Dermis microvascular lymphatic vessel endothelial cell (primary cell): ENCODE data around the gene CNPY2. TPM values are rescaled to one million over a fixed set of nuclear protein-coding genes. Genes with fewer than 3 reads are reported as not detected.
"Not testable (repeated sequence)": the region's sequence is repeated elsewhere in the genome, so short reads cannot be mapped to it uniquely, and the experiment has no call there.

Source experiments
- DNase-seq, 2 donors: peaks; one replicate each; pipeline versions ENCODE4 v3.0.0 to v3.0.0-alpha.2; 2010; ENCODE audit warnings: low read depth in 2 of 2
- total RNA-seq: library from RNA; depleted of rRNA; stranded (reverse); fragments of >200 nt; gene quantifications from 2 replicates; pipeline ENCODE4 v1.2.1, GENCODE V29; 2014

The CNPY2 gene
- total RNA-seq, 1 donor from 2014 or later = 61.0 TPM

DNA sequence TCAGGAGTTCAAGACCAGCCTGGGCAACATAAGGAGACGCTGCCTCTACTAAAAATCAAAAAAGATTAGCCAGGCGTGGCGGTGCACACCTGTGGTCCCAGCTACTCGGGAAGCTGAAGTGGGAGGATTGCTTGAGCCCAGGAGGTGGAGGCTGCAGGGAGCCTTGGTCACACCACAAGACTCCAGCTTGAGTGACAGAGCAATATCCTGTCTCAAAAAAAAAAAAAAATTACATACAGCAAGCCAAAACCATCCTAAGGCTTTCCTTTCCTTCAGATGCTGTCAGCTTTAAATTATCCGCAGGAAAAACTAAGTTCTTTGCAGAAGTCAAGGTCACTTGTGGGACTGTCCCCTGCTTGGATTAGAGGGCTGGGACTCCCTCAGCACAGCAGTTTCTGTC, 17.0 kb downstream of the CNPY2 start:
- DNase-seq = no peak

DNA sequence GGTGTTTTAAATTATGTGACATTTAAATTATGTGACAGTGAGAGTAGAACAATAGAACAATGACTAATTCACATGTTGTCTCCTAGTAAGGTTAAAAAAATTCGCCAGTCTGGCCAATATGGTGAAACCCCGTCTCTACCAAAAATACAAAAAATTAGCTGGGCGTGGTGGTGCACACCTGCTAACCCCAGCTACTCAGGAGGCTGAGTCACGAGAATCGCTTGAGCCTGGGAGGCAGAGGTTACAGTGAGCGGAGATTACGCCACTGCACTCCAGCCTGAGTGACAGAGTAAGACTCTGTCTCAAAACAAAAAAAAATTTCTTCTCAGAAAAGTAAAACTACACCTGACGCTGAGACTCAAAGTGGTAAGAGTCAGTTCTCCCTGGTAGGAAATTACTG, 18.4 kb downstream of the CNPY2 start:
- DNase-seq = no peak

DNA sequence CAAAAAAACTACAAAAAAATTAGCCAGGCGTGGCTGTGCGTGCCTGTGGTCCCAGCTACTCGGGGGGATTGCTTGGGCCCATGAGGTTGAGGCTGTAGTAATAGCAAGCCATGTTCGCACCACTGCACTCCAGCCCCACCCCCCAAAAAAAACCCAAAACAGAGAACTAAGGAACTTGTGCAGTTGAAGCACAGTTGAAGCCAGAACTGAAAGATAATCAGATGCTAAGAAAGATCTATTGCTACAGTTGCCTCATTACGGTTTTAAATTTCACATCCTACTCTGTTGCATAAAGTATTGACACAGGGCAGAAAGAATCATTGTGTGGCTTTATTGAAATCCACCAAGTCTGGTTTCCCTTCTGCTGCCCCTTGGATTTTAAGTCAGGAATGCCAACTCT, 19.5 kb downstream of the CNPY2 start:
- DNase-seq = no peak

DNA sequence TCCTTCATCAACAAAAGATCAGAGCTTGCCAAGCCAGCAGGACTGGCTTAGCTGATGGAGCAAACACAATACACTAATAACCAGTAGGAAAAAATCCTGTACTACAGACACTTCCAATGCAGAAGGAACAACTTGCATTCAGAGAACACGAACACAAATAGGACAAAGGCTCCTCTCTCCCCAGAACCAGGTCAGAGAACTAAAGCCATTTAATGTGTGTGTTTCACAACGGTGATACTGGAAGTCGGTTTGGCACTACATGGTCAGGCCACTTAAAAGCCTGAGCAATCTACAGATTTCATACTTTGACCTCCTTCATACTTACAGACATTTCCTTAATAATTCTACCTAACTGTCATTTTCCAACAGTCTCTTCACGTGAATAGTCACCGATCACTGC, 22.0 kb downstream of the CNPY2 start:
- DNase-seq = no peak

DNA sequence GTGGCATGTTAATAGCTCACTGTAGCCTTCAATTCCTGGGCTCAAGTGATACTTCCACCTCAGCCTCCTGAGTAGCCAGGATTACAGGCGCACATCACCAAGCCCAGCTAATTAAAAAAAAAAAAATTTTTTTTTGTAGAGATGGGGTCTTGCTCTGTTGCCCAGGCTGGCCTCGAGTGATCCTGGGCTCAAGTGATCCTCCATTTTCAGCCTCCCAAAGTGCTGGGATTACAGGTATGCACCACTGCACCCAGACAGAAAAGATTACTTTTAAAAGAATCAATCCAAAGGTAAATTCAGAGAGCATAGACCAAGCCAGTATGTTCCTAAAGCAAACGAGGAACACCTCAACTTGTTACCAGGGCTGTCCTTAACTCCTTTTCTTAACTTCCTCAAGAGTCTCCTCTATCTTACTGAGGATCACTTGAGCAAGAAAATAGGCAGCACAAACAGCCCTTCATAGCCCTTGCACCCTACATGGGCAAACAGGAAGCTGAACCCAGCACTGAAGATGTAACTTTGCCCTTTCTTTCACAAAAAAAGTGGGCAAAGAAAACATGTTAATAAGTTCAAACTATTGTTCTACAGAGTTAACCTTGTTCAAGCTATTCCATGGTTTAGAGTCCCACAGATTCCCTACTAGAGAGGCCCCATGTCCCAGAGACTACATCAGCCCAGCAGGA, 26.9 kb downstream of the CNPY2 start:
- no peak for DNase-seq

DNA sequence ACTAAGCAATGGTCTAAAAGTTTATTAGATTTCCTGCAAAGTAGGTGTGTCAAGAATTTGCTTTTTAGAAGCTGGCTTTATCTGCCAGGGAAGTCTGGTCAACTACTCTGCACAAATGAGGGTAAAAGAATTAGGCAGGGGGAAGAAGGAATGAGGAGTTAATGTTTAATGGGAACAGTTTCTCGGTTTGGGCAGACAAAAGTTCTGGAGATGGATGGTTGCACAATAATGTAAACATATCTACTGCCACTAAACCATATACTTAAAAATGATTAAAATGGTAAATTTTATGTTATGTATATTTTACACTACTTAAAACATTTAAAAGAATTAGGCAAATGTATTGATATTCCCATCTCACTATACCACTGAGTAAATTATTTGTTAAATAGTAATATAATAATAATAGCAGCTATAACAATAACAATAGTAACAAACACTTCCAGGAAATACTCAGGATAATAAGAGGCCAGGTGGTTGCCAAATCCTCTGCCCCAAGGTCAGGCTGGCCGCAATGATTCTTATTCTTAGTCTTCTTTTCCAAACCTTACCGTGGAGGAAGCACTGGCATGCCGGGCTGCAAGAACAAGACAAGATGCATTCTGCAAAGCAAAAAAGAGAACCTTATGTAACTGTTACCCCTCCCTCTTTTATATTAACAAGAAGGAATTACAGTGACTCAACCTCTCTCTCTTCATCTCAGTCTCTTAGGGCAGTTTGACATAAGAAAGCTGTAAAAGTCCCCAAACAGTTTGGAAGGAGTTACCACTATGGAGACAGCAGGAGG, 29.6 kb downstream of the CNPY2 start:
- peak in 1 of 2 donors; percentile 5 for DNase-seq

DNA sequence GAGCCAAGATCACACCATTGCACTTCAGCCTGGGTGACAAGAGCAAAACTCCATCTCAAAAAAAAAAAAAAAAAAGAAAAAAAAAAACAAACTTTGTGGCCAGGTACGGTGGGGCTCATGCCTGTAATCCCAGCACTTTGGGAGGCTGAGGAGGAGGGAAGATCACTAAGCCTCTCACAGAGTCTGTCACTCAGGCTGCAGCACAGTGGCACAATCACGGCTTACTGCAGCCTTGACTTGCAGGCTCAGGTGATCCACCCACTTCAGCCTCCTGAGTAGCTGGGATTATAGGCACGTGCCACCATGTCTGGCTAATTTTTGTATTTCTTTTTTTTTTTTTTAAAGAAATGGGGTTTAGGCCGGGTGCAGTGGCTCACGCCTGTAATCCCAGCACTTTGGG, 31.5 kb downstream of the CNPY2 start:
- DNase-seq = not testable (repeated sequence)

DNA sequence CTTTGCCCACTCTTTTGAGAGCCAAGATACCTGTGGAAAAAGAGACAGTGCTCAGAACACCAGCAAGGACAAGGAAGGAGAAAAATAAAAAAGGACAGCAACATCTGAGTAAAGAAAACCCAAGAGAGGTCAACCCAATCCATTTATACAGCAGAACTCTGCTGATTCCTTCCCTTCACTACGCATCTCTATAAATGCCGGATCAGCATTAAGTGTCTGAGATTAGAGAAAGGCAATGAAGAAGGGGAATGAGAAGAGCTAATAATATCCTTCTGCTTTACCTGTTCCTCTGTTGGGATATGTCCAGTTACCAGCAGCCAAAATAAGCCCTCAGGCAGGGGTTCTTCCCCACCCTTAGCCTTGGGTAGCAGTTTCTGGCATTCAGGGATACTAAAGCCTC, 33.2 kb downstream of the CNPY2 start:
- no peak for DNase-seq

DNA sequence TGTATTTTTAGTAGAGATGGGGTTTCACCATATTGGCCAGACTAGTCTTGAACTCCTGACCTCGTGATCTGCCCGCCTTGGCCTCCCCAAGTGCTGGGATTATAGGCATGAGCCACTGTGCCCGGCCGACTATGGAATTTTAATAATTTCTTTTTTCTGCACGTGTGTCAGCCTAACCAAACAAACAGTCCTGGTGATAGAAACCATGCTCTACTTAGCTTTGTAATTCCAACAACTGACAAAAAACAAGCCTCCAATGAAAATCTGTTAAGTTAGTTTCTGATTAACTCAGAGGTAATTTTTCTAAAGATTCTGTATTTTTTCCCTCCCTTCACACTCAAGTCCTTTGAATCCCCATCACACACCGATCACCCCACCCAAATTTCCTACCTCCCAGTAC, 33.8 kb downstream of the CNPY2 start:
- DNase-seq = no peak

DNA sequence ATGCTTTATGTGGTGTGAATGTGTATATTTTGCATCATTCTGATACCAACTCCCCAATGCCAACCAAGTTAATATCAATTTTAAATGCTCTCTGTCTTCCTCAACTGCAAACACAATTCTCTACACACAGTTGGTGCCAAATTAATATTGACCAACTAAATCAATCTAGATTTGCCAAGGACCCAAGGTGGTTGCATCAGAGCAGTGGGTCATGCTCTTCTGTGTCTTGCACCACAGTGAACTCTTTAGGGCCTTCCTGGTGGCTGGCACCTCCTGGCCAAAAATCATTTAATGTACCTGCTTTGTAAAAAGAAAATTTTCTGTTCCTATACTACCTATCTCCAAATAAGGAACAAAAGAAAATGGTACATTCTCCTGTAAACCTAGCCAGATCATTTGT, 34.9 kb downstream of the CNPY2 start:
- DNase-seq = no peak

DNA sequence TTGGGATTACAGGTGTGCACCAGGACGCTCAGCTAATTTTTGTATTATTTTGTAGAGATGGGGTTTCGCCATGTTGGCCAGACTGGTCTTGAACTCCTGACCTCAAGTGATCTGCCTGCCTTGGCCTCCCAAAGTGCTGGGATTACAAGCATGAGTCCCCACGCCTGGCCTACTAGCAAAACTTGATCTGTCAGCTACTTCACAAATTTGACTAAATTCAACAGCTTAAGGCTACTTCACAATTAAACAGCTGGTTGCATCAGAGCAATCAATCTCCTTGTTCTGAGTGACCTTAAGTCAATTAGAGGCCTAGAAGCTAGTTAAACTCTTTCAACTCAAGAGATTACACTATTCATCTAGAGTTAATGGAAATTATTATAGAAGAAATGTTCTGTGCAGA, 36.9 kb downstream of the CNPY2 start:
- DNase-seq = no peak

DNA sequence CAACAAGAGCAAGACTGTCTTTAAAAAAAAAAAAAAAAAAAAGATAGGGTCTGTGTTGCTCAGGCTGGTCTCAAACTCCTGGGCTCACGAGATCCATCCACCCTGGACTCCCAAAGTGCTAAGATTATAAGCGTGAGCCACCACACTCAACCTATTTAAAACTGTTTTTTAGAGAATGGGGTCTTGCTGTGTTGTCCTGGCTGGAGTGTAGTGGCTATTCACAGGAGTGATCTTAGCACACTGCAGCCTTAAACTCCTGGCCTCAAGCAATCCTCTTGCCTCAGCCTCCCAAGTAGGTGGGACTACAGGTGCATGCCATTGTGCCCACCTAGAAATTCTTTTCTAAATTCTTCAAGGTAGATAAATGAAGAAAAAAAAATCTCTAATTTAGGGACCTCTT, 41.5 kb downstream of the CNPY2 start:
- no peak for DNase-seq

DNA sequence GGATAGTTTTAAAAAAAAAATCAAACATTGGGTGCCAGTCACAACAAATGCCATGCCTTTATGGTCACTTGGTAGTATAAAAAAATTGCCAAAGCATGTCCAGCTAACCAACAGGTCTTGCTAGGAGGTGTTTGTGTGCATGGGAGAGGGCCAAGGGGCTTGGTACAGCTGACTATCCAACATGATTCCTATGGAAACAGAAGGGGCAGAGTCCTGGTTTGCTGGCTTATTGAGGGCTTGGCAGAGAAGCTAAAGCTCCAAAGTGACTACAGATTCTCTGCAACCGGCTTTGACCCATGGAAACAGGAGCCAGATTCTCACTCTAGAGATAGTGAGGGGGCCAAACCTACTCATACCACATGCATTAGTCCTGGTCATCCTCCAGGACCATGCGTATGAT, 43.3 kb downstream of the CNPY2 start:
- DNase-seq = not testable (repeated sequence)

DNA sequence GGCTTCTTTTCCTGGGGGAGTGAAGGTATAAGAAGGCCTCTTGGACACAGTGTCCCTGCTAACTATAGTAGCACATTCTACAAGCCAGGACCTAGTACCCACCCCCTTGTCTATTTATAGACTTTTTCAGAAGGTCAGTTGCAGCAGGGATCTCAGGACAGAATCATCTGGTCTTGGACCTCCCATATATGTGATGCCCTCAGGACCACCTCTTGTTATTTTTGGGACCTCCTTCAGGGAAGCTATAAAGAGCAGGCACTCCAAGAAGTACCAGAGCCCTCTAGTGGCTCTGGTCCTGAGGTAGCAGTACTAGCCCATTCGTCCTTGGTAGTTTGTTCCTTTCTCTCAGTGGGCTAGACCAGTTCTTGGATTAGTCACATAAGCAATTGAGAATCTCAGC, 44.8 kb downstream of the CNPY2 start:
- DNase-seq = peak in 1 of 2 donors; percentile 39

DNA sequence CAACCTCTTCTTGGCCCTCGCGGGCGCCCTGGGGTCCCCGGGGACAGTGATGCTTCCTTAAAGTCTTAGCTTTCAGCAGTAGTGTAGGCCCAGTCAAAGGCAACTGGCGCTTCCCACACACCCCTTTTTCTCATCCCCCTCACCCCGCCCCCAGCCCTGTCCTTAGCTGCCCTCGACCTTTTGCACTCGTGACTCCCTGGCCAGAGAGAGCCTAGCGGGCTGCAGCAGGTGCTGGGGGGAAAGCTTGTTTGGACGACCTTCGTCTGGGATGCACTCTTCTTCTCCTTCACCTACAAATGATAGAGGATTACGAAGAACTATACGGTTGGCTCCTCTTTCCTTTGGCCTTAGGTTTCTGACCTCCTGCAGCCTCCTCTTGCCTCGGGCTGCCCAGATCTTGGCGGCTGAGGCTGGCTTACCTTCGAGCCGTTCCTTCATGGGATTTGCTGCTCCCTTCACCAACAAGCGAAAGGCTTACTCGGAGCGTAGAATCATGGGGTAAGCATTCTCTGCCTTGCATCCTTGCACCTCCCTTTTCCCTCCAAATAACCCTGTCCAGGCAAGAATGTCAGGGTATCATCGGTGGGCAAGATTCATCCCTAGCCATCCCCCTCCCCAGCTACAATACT, 48.2 kb downstream of the CNPY2 start:
- DNase-seq = no peak

DNA sequence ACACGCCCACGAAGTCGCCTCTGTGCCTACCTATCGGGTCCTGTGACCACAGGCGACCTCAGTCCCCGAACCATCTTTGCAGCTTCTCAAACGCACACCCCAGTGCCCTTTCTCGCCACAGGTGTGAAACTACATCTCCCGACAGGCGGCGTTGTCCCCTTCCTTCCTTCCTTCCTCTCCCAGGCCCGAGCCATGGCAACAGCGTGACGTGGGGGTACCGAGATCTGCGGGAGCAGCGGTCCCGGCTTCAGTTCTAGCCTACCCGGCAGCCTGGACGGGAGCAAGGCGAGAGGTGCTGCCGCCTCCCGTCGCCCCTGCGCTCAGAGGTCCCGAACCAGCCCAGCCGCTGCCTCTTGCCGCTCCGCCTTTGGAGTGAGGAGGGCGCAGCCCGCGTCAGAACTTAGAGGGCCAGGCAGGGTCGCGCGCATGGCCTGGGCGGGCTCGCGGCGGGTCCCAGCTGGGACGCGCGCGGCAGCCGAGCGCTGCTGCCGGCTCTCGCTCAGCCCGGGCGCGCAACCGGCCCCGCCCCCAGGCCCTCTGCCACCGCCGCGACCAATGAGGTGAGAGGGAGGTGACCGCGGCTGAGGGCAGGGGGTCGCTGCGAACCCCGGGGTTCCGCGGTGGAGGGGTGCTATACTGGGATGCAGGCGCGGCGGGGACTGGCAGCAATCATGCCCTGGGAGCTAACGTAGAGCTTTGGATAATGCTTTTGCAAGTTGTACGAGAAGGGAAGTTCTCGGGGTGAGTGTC, 48.9 kb downstream of the CNPY2 start, which contains the start of gene COQ10A:
TSS of gene COQ10A (plus strand) at position 250 of the 750 bp plus-strand sequence. CDS start at position 427, 177 bp downstream.
- peak; percentile 74 to 83 for DNase-seq

DNA sequence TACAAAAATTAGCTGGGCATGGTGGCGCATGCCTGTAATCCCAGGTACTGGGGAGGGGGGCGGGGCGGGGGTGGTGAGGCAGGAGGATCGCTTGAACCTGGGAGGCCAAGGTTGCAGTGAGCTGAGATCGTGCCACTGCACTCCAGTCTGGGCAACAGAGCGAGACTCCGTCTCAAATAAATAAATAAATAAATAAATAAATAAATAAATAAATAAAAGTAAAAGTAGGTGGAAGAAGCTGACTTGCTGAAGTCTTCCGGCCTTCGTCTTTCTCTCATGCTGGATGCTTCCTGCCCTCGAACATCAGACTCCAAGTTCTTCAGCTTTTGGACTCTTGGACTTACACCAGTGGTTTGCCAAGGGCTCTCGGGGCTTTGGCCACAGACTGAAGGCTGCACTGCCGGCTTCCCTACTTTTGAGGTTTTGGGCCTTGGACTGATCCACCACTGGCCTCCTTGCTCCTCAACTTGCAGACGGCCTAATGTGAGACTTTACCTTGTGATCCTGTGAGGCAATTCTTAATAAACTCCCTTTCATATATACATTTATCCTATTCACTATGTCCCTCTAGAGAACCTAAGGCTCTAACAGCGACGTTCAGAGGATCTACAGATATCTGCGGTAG, 49.6 kb downstream of the CNPY2 start:
- DNase-seq = not testable (repeated sequence)

DNA sequence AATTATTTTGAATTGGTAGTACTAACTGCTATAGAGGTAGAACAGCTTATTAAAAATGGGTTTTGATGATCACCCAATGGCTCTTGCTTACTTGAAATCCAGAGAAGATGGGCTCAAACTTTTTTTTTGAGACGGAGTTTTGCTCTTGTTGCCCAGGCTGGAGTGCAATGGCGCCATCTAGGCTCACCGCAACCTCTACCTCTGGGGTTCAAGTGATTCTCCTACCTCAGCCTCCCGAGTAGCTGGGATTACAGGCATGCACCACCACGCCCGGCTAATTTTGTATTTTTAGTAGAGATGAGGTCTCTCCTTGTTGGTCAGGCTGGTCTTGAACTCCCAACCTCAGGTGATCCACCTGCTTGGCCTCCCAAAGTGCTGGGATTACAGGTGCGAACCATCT, 52.8 kb downstream of the CNPY2 start:
- not testable (repeated sequence) for DNase-seq

DNA sequence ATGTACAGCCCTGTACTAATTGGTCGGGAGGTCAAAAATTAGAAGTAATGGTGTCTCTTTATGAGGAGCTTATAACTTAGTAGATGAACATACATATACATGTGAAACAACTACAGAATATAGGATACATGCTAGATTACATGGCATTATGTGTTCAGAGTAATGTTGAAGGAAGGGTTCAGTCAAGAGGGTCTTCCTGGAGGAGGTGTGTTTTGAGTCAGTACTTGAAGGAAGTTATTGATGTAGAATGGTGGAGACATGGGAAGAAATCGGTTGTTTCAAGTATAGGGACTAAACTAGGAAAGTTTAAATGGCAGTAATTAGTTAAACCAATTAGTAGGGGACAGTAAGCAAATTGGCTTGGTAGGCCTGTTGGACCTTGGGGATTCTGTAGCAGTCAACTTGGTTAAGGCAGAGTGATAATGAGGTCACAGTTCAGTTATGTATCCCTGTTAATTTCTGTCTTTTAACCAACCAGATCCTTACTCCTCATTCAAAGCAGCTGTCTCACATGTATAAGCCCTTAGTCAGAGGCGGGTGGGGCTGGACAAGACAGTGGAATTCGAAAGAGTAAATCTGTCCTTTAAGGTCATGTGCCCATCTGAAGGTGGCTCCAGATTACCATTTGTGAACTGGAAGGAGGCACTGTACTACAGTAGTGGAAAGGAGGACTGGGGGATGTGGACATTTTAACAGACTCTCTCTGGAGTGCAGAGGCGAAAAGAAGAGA, 54.1 kb downstream of the CNPY2 start:
- DNase-seq = no peak

DNA sequence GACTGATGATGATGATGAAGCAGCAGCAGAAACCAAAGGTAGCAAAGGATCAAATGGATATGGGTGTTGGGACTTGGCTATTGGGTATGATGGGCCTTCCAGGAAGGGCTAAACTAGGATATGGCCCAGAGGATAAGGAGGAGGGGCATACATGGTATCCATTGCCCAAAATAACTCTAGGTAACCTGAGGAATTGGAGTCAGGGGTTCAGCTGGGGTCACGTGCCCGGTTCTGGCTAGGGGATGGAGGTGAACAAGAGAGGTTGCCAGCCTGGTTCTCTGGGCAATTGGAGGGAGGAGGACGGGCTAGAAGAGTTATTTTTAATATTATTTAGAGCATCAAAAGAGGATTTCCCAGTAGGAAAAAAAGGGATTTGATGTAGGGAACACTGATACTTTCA, 54.9 kb downstream of the CNPY2 start:
- no peak for DNase-seq

DNA sequence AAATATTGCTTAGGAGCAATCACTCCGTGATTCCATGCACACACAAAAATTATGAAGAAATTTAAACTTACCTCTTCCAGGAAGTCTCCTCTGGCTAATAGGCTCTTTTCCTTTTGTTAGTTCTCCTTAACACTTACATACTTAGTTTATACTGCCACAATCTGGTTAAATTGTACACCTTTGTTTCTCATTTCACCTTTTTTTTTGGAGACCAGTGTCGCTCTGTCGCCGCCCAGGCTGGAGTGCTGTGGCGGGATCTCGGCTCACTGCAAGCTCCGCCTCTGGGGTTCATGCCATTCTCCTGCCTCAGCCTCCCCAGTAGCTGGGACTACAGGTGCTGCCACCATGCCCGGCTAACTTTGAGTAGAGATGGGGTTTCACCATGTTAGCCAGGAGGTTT, 55.4 kb downstream of the CNPY2 start:
- no peak for DNase-seq
